RWPE2 (cell line): ENCODE results near the gene TRPM2.

Experiments
- ATAC-seq: fragments of 200-7000 bp; cut with Tn5 transposase; 3 replicates; pipeline ENCODE4 v1.9.1; 2021; ENCODE audit warnings: low read depth
- DNase-seq: peaks from one replicate; pipeline ENCODE4 v3.0.0-alpha.2; 2020; ENCODE audit warnings: low spot score
- H3K27ac ChIP-seq: fragments of 450-650 bp; 2 replicates; pipeline ENCODE4 v1.5.1; 2017; ENCODE audit warnings: mild to moderate bottlenecking; ENCODE audit not compliant: poor library complexity, severe bottlenecking
- H3K27me3 ChIP-seq: fragments of 250-450 bp; sonication (Bioruptor Pico); 2 replicates; pipeline ENCODE4 v1.5.1; 2021; ENCODE audit warnings: mild to moderate bottlenecking, moderate library complexity; ENCODE audit not compliant: insufficient read depth, poor library complexity, severe bottlenecking
- H3K36me3 ChIP-seq: fragments of 250-450 bp; sonication (Bioruptor Pico); 2 replicates; pipeline ENCODE4 v1.5.1; 2020; ENCODE audit warnings: low read depth, mild to moderate bottlenecking, moderate library complexity
- H3K4me1 ChIP-seq: fragments of 250-450 bp; sonication (Bioruptor Pico); 2 replicates; pipeline ENCODE4 v1.5.1; 2021; ENCODE audit warnings: mild to moderate bottlenecking, moderate library complexity; ENCODE audit not compliant: insufficient read depth, poor library complexity, severe bottlenecking
- H3K4me3 ChIP-seq: fragments of 250-450 bp; sonication (Bioruptor Pico); 2 replicates; pipeline ENCODE4 v1.5.1; 2021; ENCODE audit warnings: mild to moderate bottlenecking, moderate library complexity; ENCODE audit not compliant: severe bottlenecking
- H3K9me3 ChIP-seq: fragments of 250-450 bp; sonication (Bioruptor Pico); 2 replicates; pipeline ENCODE4 v1.5.1; 2021; ENCODE audit warnings: mild to moderate bottlenecking, moderate library complexity; ENCODE audit not compliant: severe bottlenecking
- CTCF ChIP-seq: fragments of 450-650 bp; IDR thresholded peaks from one replicate; pipeline ENCODE4 v1.5.1; 2017; ENCODE audit warnings: mild to moderate bottlenecking, moderate library complexity; ENCODE audit not compliant: poor library complexity, severe bottlenecking

TRPM2 gene

GRCh38 chr21:44333509-44334328, 19.7 kb upstream of the TRPM2 start:
- ATAC-seq (no peak), DNase-seq (no peak)
- no peak for TF ChIP-seq CTCF
- no peaks in the 10 kb centered on the region for H3K4me1 ChIP-seq
- no peaks in the 10 kb centered on the region for H3K36me3 ChIP-seq
- no peaks in the 10 kb centered on the region for H3K9me3 ChIP-seq
- no peak overlapping the region for H3K27ac ChIP-seq
- H3K27me3 ChIP-seq, result no peaks in the 10 kb centered on the region
- H3K4me3 ChIP-seq, result no peak overlapping the region

DNA sequence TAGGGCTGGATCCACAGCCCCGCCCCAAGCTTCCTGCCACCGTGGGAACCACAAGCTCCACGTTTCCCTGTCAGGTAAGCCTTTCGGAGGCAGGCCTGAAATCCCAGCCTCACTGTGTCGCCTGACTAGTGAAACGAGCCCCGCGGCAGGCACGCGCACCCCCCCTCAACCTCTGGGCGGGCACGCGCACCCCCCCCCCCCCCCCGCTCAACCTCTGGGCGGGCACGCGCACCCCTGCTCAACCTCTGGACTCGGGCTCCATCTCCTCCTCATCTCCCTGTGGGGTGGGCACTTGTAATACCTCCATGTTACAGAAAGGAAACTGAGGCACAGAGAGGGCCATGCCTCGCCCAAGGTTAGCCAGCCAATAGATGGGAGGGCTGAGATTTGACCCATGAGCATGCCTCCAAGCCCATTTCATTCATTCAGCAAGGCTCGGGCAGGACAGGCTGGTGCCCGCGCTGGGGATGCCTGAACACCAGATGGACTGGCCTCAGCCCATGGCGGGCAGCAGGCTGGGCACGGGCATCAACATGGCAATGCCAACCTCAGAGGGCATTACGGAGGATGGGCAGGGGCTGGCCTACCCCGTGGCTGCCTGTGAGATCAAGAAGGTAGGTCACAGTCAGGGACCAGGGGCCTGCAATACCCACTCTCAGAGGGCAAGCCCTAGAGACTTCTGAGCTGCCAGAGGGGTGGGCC, 18.9 kb upstream of the TRPM2 start:
- no peak for TF ChIP-seq CTCF
- Histone ChIP-seq H3K4me3 (no peak overlapping the region), H3K36me3 (no peaks in the 10 kb centered on the region), H3K27me3 (no peaks in the 10 kb centered on the region), H3K27ac (no peak overlapping the region), H3K4me1 (no peaks in the 10 kb centered on the region), H3K9me3 (no peaks in the 10 kb centered on the region)
- ATAC-seq (no peak), DNase-seq (no peak)

GRCh38 chr21:44335266-44336059, 18.0 kb upstream of the TRPM2 start:
- no peaks in the 10 kb centered on the region for H3K36me3 ChIP-seq
- H3K4me3 ChIP-seq, result no peak overlapping the region
- H3K27ac ChIP-seq, result no peak overlapping the region
- no peaks in the 10 kb centered on the region for H3K4me1 ChIP-seq
- H3K9me3 ChIP-seq, result no peaks in the 10 kb centered on the region
- ATAC-seq (no peak), DNase-seq (no peak)
- no peak for TF ChIP-seq CTCF
- no peaks in the 10 kb centered on the region for H3K27me3 ChIP-seq

- ATAC-seq, result no peak
- H3K27ac ChIP-seq, result no peak overlapping the region
- H3K27me3 ChIP-seq, result no peaks in the 10 kb centered on the region
- H3K4me3 ChIP-seq, result no peak overlapping the region
- H3K36me3 ChIP-seq, result no peaks in the 10 kb centered on the region
- no peak for DNase-seq
- H3K9me3 ChIP-seq, result no peaks in the 10 kb centered on the region
- H3K4me1 ChIP-seq, result no peaks in the 10 kb centered on the region
- no peak for TF ChIP-seq CTCF
These were observed 16.0 kb upstream of the TRPM2 start for GRCh38 chr21:44337449-44337848.
